SW 1271 (cell line): ENCODE data around the gene SYT13.

Source experiments
- DNase-seq, 2 experiments: peaks; one replicate each; lab custom pipeline; 2025; lab: John Stamatoyannopoulos, UW

SYT13 gene

DNA sequence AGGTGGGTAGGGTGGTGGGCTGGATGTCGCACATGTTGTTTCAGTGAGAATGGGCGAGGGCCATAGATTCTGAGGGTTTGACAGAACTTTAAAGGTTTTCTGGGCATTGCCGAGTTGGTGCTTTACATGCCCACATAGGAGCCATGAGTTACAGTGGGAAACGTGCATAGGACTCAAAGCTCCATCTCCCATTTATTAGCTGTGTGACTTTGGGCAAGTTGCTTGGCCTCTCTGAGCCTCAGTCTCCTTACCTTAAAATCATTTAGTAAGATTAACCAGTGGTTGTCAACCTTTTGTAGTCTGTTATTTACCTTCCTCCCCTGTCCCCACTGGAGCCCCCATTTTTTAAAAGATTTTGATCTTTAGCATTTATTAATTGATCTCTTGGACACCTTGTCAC is 67.4 kb downstream of the SYT13 start:
- no peak for DNase-seq

DNA sequence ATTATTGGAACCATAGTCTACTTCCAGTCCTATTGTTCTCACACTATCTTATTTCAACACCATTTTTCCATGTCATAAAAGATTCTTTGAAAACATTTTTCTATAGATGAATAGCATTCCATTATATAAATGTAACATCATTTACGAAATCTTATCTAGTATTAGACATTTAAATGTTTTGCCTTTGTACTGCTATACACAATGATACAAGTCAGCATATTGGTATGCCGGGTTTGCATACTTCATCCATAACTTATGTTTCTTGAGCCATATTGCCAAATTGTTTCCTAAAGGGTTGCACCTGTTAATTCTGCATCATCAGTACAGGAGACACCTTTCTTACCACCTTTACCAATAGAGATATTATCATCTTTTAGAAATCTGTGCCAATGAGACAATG is 68.2 kb downstream of the SYT13 start:
- no peak for DNase-seq

DNA sequence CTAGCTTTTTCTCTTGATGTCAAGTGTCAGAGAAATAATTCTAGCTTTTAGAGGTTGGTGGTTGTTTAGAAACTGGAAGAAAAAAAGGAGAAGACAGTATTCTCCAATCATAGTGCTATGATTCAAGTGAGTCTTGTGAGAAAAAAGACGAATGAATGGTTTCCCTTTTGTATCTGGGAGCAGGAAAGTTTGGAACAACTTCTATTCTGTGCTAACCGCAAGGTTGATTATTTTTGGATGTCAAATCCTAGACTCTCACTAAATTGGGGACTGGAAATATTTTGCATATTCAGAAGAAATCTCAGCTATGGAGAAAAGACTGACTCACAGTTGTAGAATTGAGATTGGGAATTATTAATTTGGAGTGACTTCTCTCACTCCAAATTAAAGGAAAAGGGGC is 69.2 kb downstream of the SYT13 start:
- DNase-seq, result no peak

DNA sequence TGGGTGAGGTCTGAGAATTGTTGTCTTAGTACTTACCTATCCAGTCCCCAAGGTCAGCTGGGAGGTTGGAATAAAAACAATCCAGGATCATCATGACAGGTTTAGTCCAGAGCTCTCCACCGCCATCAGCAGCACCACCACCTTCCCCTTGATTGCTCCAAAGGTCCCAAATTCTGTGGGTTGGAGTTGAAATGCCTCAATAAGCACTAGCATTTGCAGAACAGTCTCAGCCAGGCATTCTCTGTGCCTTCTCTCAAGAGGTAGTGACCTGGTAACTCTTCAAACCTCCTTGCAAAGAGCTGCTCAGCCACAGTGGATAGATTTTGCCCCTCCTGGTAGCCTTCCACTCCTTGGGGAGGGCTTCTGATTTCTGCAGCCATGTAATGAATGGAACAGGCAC is 70.1 kb downstream of the SYT13 start:
- no peak for DNase-seq

DNA sequence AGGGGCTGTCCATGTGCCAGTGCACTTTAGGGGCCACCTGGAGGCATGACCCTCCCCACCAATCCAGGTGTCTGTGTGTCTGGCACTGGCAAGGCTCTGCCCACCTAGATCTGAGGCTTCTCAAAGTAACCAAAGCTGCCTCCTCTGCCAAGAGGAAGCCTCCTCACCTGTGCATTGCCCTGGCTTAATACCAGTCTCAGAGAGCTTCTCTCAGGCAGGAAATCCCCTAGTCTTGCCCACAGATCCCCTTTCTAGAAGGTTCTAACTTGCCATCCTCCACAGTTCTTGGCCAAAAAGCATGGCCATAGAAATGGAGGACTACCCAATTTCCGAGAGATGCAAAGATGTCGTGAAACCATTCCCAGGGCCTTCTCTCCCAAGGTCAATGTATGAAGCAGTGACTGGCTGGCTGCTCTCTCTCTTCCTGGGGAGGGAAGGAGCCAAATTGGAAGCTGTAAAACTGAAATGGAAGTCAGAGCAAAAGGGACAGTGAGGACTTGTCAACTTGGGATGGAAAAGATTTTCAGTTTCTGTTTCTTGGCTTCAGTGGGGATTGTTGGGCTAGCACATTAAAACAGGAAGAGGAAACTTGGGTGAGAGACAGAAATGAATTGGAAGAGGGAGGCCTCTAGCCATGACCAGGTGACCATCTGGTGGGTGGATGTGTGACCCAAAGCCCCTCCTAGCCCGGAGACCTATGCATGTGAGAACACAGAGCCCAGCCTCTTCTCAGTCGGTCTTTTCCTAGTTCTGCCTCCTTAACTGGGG is 70.9 kb downstream of the SYT13 start:
- DNase-seq, result no peak

DNA sequence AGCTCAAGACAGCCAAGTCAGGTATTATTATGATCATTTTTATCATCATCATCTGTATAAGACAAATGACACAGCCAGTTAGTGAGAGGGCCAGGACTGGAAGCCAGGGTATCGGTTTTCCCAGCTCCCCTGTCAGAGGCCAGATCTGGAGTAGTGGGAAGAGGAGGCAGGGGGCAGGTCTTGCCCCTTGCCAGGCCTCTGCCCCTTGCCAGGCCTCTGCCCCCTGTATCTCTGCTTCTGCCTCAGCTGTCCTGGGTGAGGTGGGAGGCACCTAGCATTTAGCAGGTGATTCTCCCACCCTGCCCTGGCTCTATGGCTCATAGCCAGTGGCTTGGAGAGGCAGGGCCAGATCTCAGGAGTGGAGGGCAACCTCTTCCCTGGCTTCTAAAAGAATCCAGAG is 72.4 kb downstream of the SYT13 start:
- DNase-seq, result no peak

DNA sequence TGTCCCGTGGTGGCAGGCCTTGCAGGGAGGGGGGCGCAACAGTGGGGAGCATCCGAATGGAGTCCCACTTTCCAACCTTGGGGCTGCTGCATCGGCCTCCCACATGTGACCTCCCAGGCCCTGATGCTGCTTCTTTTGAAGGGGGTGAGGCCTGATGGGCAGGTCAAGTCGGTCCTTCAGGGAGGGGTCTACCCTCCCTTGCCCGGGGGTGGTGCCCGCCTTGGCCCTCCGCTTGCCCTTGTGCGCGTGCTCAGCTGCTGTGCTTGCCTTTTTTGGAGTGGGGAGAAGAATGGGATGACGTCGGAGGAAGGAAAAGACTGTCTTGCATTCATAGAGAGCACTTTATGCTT is 72.8 kb downstream of the SYT13 start:
- no peak for DNase-seq

DNA sequence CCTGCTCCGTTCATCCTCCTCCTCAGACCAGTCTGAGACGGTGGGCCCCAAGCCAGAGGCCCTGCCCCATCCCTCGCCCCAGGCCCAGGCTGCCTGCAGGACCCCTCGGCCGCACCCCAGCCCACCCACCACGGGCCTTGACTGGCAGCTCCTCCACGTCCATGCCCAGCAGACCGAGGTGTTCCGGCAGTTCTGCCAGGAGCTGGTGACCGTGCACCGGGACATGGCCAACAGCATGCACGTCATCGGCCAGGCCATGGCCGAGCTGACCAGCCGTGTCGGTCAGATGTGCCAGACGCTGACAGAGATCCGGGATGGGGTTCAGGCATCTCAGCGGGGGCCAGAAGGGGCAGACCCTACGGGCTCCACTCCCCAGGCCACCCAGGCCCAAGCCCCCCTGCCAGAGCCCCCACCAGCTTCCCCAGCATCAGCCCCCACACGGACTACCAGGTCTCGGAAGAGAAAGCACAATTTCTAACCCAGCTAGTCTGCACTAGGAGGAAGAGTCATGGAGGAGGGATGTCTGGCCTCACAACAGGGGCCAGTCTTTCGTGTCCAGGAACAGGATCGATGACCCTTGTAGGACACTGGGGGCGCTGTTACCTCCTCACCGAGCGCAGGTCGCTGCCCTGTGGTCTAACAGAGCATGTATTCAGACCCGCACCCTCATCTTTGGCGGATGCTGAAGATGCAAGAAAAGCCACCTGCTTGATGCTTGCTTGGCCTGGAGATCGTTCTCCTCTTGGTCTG is 73.4 kb downstream of the SYT13 start:
- DNase-seq, result no peak

DNA sequence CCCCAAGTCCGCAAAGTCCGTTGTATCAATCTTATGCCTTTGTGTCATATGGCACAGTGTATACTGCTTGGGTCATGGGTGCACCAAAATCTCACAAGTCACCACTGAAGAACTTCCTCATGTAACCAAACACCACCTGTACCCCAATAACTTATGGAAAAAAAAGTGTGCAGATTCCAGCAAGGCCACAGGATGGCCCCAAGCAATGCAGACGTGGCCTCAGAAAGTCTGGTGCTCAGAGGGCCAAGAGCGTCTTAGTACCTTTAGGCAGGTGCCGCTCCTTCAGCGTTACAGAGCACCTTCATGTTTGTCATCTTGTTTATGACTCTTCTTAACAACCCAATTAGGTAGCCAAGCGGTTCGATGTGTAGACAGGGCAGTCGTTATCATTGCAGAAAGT is 74.4 kb downstream of the SYT13 start:
- DNase-seq, result no peak

DNA sequence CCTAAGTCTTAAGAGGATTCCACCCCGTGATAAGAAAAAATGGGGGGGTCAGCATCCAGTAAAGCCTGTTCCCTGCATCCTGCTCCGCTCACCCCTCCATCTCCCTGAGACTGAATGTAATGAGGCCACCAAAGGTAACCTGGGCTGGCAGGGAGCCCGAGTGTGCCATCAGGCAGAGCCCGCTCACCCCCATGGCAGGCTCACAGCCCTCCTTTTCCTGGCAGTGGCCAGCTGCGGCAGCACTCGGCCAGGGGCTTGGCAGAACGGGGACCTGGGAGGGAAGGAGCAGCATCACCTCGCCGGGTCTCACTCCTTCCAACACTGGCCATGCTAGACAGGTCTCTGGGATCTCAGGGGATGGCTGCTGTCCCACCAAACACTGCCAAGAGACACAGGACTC is 75.3 kb downstream of the SYT13 start:
- no peak for DNase-seq

DNA sequence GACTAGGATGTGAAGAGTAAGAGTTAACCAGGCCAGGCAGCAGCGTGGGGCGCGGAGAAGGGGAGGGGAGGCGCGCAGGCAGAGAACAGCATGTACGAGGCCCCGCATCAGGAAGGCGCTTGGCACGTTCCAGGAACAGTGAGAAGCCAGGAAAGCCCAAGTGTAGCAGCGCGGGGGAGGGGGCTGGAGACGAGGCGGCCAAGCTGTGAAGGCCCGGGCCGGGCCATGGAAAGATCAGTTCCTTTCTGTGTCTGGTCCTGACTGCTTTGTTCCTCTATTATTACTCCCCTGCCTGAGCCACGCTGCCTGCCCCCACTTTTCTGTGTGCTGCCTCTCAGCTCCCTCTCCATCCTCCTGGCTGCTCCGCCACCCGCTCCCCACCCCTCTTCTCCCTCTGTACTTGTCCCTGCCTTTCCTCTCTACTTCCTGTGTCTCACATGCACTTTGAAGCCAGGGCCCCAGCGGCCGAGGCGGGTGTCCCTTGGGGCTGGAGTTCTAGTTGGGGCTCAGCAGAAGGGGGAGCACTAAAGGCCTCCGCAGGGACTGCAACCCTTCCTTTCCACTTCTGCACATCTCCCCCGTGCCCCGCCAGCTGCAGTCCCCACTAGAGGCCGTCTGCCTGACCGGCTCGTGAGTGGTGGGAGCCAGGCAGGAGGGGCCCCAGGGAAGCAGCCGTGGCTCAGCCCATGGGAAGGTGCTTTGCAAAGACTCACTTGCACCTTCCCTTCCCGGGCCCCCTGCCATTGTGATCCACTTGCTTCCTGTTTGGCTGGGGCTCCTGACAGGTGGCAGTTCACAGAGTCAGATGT is 76.0 kb downstream of the SYT13 start:
- no peak for DNase-seq

DNA sequence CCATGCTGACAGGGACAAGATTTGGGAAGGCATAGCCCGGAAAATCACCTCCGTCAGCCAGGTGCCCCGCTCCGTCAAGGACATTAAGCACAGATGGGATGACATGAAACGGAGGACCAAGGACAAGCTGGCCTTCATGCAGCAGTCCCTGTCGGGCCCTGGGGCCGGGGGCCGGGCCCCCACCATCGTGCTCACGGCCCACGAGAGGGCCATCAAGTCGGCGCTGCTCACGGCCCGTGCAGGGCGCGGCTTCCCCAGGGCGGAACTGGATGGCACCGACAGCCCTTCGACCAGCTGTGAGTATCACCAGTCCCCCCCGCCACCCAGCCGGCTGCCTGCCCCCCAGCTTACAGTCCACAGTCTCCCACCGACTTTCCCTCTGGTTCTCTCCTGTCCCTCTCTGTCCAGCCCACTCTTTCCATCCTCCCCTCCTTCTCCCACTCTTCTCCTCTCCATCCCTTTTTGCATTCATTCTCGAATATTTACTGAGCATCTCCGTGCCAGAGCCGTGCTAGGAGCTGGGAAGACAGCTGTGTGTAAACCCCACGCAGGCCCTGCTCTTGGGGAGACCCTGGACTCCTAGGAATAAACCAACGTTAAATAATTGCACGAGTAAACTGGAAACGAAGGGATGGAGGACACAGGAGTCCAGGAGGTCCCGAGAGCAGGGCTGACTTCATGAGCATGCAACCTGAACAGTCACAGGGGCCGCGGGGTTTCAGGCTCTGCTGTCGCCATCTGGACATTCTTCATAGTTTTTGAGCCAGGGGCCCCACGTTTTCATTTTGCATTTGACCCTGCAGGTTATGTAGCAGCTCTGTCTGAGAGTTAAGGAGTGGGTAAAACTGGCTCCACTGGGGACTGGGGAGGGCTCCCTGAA is 76.9 kb downstream of the SYT13 start:
- DNase-seq, result no peak

DNA sequence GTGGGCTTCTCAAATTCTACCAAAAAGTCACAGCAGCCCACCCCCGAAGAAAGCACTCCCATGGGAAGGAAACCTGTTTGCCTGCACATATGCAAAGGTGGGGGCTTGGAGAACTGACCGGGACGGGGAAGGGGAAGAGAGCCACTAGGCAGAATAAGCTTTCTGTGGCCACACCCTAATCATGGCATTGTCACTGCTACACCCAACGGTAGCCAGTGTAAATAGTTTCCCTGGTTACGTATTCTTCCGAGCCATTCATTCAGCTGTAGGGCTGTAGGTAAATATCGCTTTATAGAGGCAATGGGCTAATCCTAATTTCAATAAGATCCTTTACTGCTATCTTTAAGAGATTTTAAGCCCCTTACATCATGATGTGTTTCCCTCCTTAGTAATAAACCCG is 78.0 kb downstream of the SYT13 start:
- no peak for DNase-seq

DNA sequence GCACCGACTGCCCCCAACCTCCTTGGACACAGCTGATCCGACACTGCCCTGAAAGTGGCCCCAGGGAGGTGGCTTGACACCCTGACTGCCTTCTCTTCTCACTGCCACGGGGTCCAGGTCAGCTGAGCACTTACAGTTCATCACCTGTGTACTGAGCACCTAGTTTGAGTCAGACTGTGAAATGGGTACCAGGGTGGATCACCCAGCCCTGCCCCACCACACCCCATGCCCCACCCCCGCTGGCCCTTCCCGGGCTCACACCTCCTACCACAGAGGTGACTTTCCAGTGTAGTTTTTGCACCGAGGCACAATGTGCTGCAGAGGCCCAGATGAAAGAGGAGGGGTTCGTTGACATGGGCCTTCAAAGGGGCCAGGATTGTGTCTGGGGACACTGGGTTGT is 80.2 kb downstream of the SYT13 start:
- DNase-seq, result no peak

DNA sequence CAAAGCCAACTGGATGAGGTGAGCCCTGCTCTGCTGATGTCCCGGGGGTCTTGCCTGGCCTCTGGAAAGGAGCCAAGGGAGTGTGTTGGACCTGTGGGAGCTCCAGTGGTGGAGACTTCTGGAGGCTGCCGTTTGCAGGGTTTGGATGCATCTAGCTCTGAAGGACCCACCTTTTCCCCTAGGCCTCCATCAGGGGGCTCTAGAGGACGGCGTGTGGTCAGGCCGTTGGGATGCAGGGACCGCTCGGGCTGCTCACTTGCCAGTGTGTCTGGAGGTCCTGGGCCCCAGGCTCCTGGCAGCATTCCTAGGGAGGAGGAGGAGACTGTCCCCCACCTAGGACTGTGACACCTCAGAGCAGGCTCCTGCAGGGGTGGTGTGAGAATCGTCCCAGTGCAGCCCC is 81.4 kb downstream of the SYT13 start:
- DNase-seq, result no peak

DNA sequence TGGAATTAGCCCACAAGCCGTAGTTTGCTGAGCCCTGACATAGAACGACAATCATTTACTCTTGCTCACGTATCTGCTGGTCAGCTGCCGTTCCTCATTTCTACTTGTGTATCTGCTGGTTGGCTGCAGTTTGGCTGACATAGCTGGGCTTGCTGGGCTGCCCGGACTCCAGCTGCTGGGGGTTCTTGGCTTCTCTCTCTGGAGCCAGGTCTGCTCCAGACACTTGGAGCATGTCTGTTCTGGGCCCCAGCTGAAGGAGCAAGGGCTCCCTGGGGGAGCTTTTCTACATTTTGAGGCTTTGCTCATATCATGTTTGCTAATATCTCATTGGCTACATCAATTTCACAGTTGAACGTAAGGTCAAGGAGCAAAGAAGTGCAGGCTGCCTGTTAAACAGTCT is 92.4 kb downstream of the SYT13 start:
- DNase-seq, result no peak
